ENCODE data around the gene USB1.

Gene USB1

DNA sequence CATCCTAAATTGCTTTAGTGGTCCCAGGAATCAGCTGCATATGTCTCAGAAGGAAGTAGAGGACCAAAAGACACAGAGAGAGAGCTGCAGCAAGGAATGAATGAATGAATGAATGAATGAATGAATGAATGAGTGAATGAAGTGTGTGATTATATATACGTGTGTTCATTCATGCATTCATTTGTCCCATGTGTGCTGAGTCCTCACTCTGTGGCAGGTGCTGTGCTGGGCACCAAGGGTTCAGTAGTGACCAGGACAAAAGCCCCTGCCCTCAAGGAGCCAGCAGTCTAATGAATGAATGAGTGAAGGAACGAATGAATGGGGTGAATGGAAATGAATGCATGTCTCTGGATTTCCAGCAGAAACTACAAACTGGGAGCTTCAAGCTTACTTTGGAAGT is 39.7 kb upstream of the USB1 start:
- H3K4me1 Mint-ChIP-seq (ENCODE audit: low read depth): no peaks in the 10 kb centered on the region
- DNase-seq (ENCODE audit: low spot score): no peak
- no peaks in the 10 kb centered on the region for H3K27me3 Mint-ChIP-seq (ENCODE audit: low read depth)
- H3K36me3 Mint-ChIP-seq (ENCODE audit: low read depth): no peaks in the 10 kb centered on the region
- H3K27ac Mint-ChIP-seq: no peak overlapping the region
- H3K4me3 Mint-ChIP-seq: no peak overlapping the region
- no peaks in the 10 kb centered on the region for H3K9me3 Mint-ChIP-seq

DNA sequence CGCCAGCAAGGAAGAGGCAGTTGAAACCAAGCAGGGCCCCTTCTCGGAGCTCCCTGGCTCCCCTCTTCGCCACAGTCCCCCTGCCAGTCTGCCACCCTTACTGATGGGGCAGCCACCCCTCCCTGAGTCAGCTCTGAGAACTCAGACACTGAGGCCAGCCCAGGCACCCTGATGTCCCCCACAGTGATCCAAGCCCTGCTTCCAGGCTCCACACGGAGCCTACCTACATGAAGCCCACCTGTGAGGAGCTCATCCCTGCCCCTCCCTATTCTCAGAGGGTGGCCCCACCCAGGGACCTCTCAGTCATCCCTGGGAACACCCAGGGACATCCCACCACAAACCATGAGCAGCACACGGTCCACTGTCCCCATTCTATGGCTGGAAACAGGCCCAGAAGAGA is 39.2 kb upstream of the USB1 start:
- Mint-ChIP-seq H3K4me1 (ENCODE audit: low read depth) (no peaks in the 10 kb centered on the region), H3K27ac (no peak overlapping the region), H3K27me3 (ENCODE audit: low read depth) (no peaks in the 10 kb centered on the region), H3K4me3 (no peak overlapping the region), H3K36me3 (ENCODE audit: low read depth) (no peaks in the 10 kb centered on the region), H3K9me3 (no peaks in the 10 kb centered on the region)
- DNase-seq (ENCODE audit: low spot score): no peak

DNA sequence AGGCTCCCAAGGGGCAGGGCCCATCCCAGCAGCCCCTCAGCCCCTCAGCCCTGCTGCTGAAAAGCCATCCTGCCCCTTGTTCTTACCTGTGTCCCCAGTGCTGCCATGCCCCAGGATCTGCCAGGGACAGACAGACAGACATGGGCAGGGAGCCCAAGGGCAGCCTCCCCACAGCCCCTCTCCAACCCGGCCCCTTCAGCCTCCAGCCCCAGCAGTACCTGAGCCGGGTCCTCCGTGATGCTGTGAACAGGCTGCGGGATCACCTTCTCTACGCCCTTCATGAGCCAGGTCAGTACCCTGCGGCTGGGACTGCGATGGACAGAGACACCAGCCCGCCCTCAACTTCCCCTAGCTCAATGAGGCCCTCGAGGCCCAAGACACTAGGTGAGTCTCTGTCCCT is 38.5 kb upstream of the USB1 start:
- H3K36me3 Mint-ChIP-seq (ENCODE audit: low read depth): no peaks in the 10 kb centered on the region
- no peaks in the 10 kb centered on the region for H3K9me3 Mint-ChIP-seq
- no peaks in the 10 kb centered on the region for H3K27me3 Mint-ChIP-seq (ENCODE audit: low read depth)
- no peak for DNase-seq (ENCODE audit: low spot score)
- H3K4me1 Mint-ChIP-seq (ENCODE audit: low read depth): no peaks in the 10 kb centered on the region
- no peak overlapping the region for H3K27ac Mint-ChIP-seq
- H3K4me3 Mint-ChIP-seq: no peak overlapping the region

DNA sequence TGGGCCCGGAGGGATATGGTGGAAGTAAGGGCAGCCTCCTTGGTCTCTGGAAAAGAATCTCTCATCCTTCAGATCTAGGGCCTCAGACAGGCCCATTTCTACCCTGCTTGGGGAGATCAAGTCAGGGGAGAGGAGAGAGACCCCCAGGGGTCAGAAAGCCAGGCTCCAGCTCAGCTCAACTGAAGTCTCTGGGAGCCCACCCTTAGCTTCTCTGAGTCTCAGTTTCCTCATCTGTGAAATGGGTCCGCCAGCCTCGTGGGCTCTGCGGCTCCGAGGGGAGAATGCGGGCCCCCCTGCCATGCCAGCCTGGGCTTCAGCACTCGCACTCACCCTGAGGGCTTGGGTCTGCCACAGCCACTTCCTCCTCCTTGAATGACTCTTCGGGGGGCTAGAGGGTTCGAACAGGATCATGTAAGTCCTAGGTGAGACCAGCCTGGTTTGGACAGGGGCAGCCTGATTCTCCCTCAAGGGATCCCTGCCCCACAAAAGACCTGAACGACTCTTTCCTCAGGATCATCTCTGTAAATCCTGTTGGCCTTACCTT is 37.0 kb upstream of the USB1 start:
- H3K27me3 Mint-ChIP-seq (ENCODE audit: low read depth): no peaks in the 10 kb centered on the region

DNA sequence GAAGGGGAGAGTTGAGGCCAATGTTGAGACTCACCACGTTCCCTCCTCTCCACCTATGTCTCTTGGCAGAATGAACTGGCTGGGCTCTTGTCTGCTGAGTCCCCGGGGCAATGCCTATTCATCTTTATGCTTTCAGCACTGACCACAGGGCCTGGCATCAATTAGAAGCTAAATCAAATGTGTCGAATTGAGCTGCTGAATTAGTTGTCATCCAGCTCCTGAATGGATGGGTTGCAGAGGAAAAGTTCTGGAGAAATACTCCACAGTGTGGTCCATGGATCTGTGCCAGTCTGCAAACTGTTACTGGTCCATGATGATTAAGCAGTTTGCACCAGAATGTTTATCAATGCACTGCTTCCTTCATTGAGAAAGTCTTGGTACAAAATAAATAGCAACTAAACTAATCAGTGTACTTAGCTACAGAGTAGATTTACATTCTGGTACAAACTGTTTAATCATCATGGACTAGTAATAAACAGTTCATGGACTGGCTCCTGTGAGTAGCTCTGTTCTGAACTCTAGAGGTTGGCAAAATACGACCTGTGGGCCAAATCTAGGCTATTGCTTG is 34.9 kb upstream of the USB1 start:
- no peaks in the 10 kb centered on the region for H3K36me3 Mint-ChIP-seq (ENCODE audit: low read depth)
- no peaks in the 10 kb centered on the region for H3K4me1 Mint-ChIP-seq (ENCODE audit: low read depth)
- H3K27ac Mint-ChIP-seq: no peak overlapping the region

More for the DNA sequence above, 37.0 kb upstream of the USB1 start:
- H3K36me3 Mint-ChIP-seq (ENCODE audit: low read depth): no peaks in the 10 kb centered on the region
- H3K4me3 Mint-ChIP-seq: no peak overlapping the region
- H3K4me1 Mint-ChIP-seq (ENCODE audit: low read depth): no peaks in the 10 kb centered on the region
- DNase-seq (ENCODE audit: low spot score): no peak
- H3K9me3 Mint-ChIP-seq: no peaks in the 10 kb centered on the region
- H3K27ac Mint-ChIP-seq: no peak overlapping the region

GRCh38 chr16:57966986-57967385 is 34.2 kb upstream of the USB1 start:
- no peak overlapping the region for H3K27ac Mint-ChIP-seq
- no peaks in the 10 kb centered on the region for H3K27me3 Mint-ChIP-seq (ENCODE audit: low read depth)
- no peaks in the 10 kb centered on the region for H3K36me3 Mint-ChIP-seq (ENCODE audit: low read depth)
- no peak for DNase-seq (ENCODE audit: low spot score)
- H3K4me1 Mint-ChIP-seq (ENCODE audit: low read depth): no peaks in the 10 kb centered on the region
- no peak overlapping the region for H3K4me3 Mint-ChIP-seq
- no peaks in the 10 kb centered on the region for H3K9me3 Mint-ChIP-seq

More for the DNA sequence above, 34.9 kb upstream of the USB1 start:
- H3K27me3 Mint-ChIP-seq (ENCODE audit: low read depth): no peaks in the 10 kb centered on the region
- H3K4me3 Mint-ChIP-seq: no peak overlapping the region
- H3K9me3 Mint-ChIP-seq: no peaks in the 10 kb centered on the region
- DNase-seq (ENCODE audit: low spot score): no peak

DNA sequence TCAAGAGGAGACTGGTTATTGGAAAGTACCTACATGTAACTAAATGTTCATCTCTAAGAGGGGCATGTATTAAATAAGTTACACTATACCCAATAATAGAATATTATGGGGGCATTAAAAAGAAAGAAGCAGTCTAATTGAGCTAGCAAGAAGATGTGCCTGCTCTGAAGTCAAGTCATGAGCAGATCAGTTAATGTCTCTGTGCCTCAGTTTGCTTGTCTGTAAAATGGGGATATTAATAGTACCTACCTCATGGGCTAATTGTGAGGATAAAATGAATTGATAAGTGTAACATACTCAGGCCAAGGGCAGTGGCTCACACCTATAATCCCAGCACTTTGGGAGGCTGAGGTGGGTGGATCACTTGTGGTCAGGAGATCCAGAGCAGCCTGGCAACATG is 33.3 kb upstream of the USB1 start:
- no peak overlapping the region for H3K4me3 Mint-ChIP-seq
- no peaks in the 10 kb centered on the region for H3K36me3 Mint-ChIP-seq (ENCODE audit: low read depth)
- DNase-seq (ENCODE audit: low spot score): no peak
- H3K27ac Mint-ChIP-seq: no peak overlapping the region
- H3K4me1 Mint-ChIP-seq (ENCODE audit: low read depth): no peaks in the 10 kb centered on the region
- no peaks in the 10 kb centered on the region for H3K27me3 Mint-ChIP-seq (ENCODE audit: low read depth)
- no peaks in the 10 kb centered on the region for H3K9me3 Mint-ChIP-seq

GRCh38 chr16:57969451-57970123 is 31.6 kb upstream of the USB1 start:
- Mint-ChIP-seq H3K4me3 (no peak overlapping the region), H3K27me3 (ENCODE audit: low read depth) (no peaks in the 10 kb centered on the region), H3K4me1 (ENCODE audit: low read depth) (no peaks in the 10 kb centered on the region), H3K9me3 (no peaks in the 10 kb centered on the region), H3K36me3 (ENCODE audit: low read depth) (no peaks in the 10 kb centered on the region), H3K27ac (no peak overlapping the region)
- no peak for DNase-seq (ENCODE audit: low spot score)

GRCh38 chr16:57970319-57970718 is 30.9 kb upstream of the USB1 start:
- no peaks in the 10 kb centered on the region for H3K36me3 Mint-ChIP-seq (ENCODE audit: low read depth)
- DNase-seq (ENCODE audit: low spot score): no peak
- no peak overlapping the region for H3K27ac Mint-ChIP-seq
- H3K9me3 Mint-ChIP-seq: no peaks in the 10 kb centered on the region
- no peaks in the 10 kb centered on the region for H3K4me1 Mint-ChIP-seq (ENCODE audit: low read depth)
- H3K27me3 Mint-ChIP-seq (ENCODE audit: low read depth): no peaks in the 10 kb centered on the region
- H3K4me3 Mint-ChIP-seq: no peak overlapping the region

- no peak for DNase-seq (ENCODE audit: low spot score)
- Mint-ChIP-seq H3K27me3 (ENCODE audit: low read depth) (no peaks in the 10 kb centered on the region), H3K27ac (no peak within 1 kb of the TSS), H3K4me3 (no peak within 1 kb of the TSS), H3K4me1 (ENCODE audit: low read depth) (no peaks in the 10 kb centered on the region), H3K9me3 (no peaks in the 10 kb centered on the region), H3K36me3 (ENCODE audit: low read depth) (no peaks in the 10 kb centered on the region)
Measured at GRCh38 chr16:57970970-57971369, 30.2 kb upstream of the USB1 start, which contains the start of gene CNGB1. Gene CNGB1 (minus strand): TSS chr16:57971128. CDS start chr16:57967286, 3,842 bp downstream.

DNA sequence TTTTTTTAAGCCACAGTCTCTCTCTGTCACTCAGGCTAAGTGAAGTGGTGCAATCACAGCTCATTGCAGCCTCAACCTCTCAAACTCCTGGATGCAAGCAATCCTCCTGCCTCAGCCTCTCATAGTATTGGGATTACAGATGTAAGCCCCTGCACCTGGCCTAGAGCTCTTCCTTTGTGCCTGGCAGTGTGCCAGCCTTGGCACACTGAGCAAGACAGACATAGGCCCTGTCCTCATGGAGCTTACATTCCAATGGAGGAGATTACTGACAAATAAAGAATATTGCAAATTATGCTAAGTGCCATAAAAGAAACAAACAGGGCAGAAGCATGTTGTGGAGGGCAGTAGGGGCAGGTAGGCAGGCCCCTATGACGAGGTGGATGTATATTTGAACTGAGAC is 29.4 kb upstream of the USB1 start:
- Mint-ChIP-seq H3K27ac (no peak overlapping the region), H3K4me3 (no peak overlapping the region), H3K36me3 (ENCODE audit: low read depth) (no peaks in the 10 kb centered on the region), H3K4me1 (ENCODE audit: low read depth) (no peaks in the 10 kb centered on the region), H3K9me3 (no peaks in the 10 kb centered on the region), H3K27me3 (ENCODE audit: low read depth) (no peaks in the 10 kb centered on the region)
- DNase-seq (ENCODE audit: low spot score): no peak

DNA sequence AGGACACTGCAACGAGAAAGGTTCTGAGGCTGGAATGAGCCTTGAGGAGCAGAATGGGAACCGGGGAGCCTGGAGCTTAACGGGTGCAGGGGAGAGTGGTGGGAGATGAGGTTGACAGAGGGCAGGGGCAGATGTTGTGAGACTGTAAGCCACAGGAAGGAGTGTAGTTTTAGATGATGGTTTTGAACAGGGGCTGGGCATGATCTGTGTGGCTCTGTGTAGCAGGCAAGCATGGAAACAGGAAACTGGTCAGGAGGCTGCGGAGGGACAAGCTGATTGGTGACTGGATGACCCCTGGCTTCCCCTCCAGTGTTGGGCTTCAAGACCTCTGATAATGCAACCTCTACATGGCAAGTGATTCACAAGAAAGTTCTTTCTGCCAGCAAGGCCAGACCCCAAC is 28.9 kb upstream of the USB1 start:
- Mint-ChIP-seq H3K4me3 (no peak overlapping the region), H3K9me3 (no peaks in the 10 kb centered on the region), H3K27me3 (ENCODE audit: low read depth) (no peaks in the 10 kb centered on the region), H3K36me3 (ENCODE audit: low read depth) (no peaks in the 10 kb centered on the region), H3K4me1 (ENCODE audit: low read depth) (no peaks in the 10 kb centered on the region), H3K27ac (no peak overlapping the region)
- no peak for DNase-seq (ENCODE audit: low spot score)

- DNase-seq (ENCODE audit: low spot score): no peak
- Mint-ChIP-seq H3K4me3 (no peak overlapping the region), H3K9me3 (no peaks in the 10 kb centered on the region), H3K36me3 (ENCODE audit: low read depth) (no peaks in the 10 kb centered on the region), H3K27ac (no peak overlapping the region), H3K4me1 (ENCODE audit: low read depth) (no peaks in the 10 kb centered on the region), H3K27me3 (ENCODE audit: low read depth) (peaks cover 3% of the 10 kb centered on the region)
Measured at GRCh38 chr16:57976331-57976796, 24.8 kb upstream of the USB1 start.

DNA sequence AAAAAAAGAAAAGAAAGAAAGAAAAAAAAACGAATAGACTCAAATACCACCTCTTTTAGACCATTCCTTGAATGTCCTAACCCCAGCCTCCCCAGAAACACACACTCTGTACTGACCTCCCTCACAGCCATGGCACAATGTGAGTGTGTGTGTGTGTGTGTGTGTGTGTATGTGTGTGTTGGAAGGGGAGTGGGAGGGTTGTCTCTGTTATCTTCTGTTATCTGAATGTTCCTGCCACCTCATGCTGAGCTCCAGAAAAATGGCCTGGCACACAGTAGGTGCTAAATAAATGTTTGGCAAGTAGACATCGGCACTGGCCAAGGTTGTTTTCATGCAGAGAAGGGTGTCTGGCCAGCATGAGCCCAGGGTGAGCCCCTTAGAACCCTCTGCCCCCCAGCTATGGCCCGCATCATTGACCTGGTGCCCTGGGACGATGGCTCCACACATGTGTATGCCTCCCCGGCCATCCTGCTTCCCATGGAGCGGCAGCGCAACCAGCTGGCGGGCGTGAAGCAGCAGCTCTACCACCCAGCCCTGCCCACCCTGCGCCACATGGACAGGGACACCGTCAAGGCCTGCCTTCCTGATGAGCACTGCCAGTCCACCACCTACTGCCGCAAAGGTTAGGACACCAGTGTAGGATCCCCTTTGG is 23.7 kb upstream of the USB1 start:
- DNase-seq (ENCODE audit: low spot score): no peak
- no peaks in the 10 kb centered on the region for H3K4me1 Mint-ChIP-seq (ENCODE audit: low read depth)

More for the DNA sequence above, 23.7 kb upstream of the USB1 start:
- Mint-ChIP-seq H3K4me3 (no peak overlapping the region), H3K9me3 (no peaks in the 10 kb centered on the region), H3K36me3 (ENCODE audit: low read depth) (no peaks in the 10 kb centered on the region), H3K27me3 (ENCODE audit: low read depth) (peaks cover 3% of the 10 kb centered on the region), H3K27ac (no peak overlapping the region)

Data from T-helper 2 cell treated with Interferon-gamma antibody and Interleukin-4, amounts not matched to agents 5 μg/mL and 100 μg/mL, for 36 hours (primary cell).